ENCODE measurements around the gene STX1A. TPM values are rescaled to one million over a fixed set of nuclear protein-coding genes. Genes with fewer than 3 reads are reported as not detected.
A peak's percentile ranks its signal among the peaks of the same experiment; 100 is the strongest.
"Not testable (repeated sequence)": the region's sequence is repeated elsewhere in the genome, so short reads cannot be mapped to it uniquely, and the experiment has no call there.

Gene STX1A
- total RNA-seq, 8 experiments from 2014 or later = 7.1 to 50.5 (median 17.0) TPM

DNA sequence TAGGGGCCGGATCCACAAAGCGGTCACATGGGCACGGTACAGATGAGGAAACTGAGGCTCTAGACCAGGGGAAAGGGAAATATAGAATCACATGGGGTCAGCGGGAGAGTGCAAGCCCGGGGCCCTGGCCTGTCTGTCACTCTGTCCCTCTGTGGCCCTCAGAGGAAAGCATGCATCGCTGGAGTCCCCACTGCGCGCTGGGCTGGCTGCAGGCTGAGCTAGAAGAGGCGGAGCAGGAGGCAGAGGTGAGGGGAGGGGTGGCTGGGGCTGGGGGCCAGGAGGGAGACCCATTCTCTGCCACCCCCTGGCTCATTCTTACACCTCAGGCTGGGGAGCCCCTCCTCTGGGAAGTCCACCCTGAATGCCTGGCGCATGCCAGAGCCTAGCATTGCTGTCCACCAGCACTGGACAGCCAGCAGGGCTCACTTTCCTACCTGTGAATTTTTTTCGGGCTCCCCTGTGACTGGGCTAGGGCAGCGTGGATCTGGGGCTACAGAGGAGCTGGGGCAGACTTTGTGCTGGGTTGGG lies 49.5 kb downstream of the STX1A start:
- peaks cover 7 to 12% of the 10 kb centered on the region in 2 donors for H3K4me1 ChIP-seq (replicated peaks in 1 of 2)
- peak overlapping the region in 1 of 5 donors; percentile 98 for H3K4me3 ChIP-seq
- no peak for ATAC-seq (replicated peaks in 6 of 8)
- WGBS, 10 experiments = 40 to 92% (median 50%) methylated on average over 1 to 4 of the region's 12 CpGs; no CpG with 5 or more reads in 7 of the 10 experiments
- in situ Hi-C loops (cut with MboI; ENCODE audit: low pct_unique_long_range_greater_than_20kb in 2 of 9, low sequenced_read_pairs in 9 of 9, unreplicated experiment in 9 of 9) = loop anchor here in 1 of 9 experiments (10.0 kb wide), 1 partner anchor 65 kb away; no protein-coding TSS in a partner anchor
- H3K27ac ChIP-seq = no peak overlapping the region

- Histone ChIP-seq H3K4me1 (replicated peaks in 1 of 2) (peaks cover 7 to 12% of the 10 kb centered on the region in 2 donors), H3K27ac (no peak overlapping the region), H3K4me3 (peak overlapping the region; percentile 68 to 98 (median 97))
- WGBS, 10 experiments = 18 to 80% methylated on average over 1 to 3 of the region's 19 CpGs; no CpG with 5 or more reads in 8 of the 10 experiments
- in situ Hi-C loops (cut with MboI; ENCODE audit: low pct_unique_long_range_greater_than_20kb in 2 of 9, low sequenced_read_pairs in 9 of 9, unreplicated experiment in 9 of 9) = no loop called here
- ATAC-seq (replicated peaks in 6 of 8) = no peak
Observed at GRCh38 chr7:73669288-73669701, 50.2 kb downstream of the STX1A start.

GRCh38 chr7:73668886-73669230 lies 50.6 kb downstream of the STX1A start:
- no peak for ATAC-seq (replicated peaks in 6 of 8)
- peak overlapping the region; percentile 68 to 98 (median 97) for H3K4me3 ChIP-seq
- in situ Hi-C loops (cut with MboI; ENCODE audit: low pct_unique_long_range_greater_than_20kb in 2 of 9, low sequenced_read_pairs in 9 of 9, unreplicated experiment in 9 of 9) = no loop called here
- H3K4me1 ChIP-seq (replicated peaks in 1 of 2) = peaks cover 7 to 12% of the 10 kb centered on the region in 2 donors
- 0 to 60% (median 41%) methylated on average over 1 to 2 of the region's 5 CpGs; no CpG with 5 or more reads in 6 of the 10 experiments for WGBS, 10 experiments
- H3K27ac ChIP-seq = peak overlapping the region in 1 of 2 donors; percentile 74

GRCh38 chr7:73668103-73668885 lies 51.2 kb downstream of the STX1A start:
- H3K27ac ChIP-seq = peak overlapping the region; percentile 49 to 74
- peak in 5 of 8 experiments; percentile 26 to 44 (median 39) for ATAC-seq (replicated peaks in 6 of 8)

DNA sequence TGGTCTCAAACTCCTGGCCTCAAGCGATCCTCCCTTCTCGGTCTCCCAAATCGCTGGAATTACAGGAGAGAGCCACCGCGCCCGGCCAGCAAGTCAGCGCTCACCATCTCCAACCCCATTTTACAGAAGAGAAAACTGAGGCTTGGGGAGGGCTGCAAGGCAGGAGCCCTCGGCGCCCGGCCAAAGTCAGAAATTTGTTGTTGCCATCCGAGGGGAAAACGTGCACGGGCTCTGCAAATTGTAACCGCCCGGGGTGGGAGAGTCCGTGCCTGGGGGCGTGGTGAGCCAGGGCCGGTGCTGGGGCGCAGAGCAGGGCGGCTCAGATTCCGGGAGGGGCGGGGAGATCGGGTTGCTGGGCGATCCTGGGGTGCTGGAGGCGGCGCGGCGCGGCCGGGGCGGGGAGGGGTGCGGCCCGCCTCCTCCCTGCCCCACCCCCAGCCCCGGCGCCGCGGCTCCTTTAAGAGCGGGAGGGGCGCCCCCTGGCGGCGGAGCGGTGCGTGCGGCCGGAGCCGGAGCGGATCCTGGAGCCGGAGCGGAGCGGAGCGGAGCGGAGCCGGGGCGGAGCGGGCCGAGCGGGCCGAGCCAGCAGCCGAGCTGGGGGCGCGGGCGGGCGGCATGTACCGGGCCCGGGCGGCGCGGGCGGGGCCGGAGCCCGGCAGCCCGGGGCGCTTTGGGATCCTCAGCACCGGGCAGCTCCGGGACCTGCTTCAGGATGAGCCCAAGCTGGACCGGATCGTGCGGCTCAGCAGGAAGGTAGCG lies 51.9 kb downstream of the STX1A start, which contains the start of gene VPS37D:
TSS of gene VPS37D (plus strand) at position 488 of the 759 bp plus-strand sequence. CDS start at position 616, 128 bp downstream.
- in situ Hi-C loops (cut with MboI; ENCODE audit: low pct_unique_long_range_greater_than_20kb in 2 of 9, low sequenced_read_pairs in 9 of 9, unreplicated experiment in 9 of 9) = no loop called here
- Histone ChIP-seq H3K4me1 (replicated peaks in 1 of 2) (peaks cover 7 to 12% of the 10 kb centered on the region in 2 donors), H3K27ac (peak within 1 kb of the TSS; percentile 49 to 74), H3K4me3 (peak within 1 kb of the TSS; percentile 68 to 98 (median 97))
- 0 to 24% (median 0%) methylated on average over 1 to 8 of the region's 79 CpGs; no CpG with 5 or more reads in 7 of the 10 experiments for whole genome bisulfite sequencing, 10 experiments
- ATAC-seq (replicated peaks in 6 of 8) = peak; percentile 83 to 96 (median 88)

More at GRCh38 chr7:73668103-73668885, 51.2 kb downstream of the STX1A start:
- in situ Hi-C loops (cut with MboI; ENCODE audit: low pct_unique_long_range_greater_than_20kb in 2 of 9, low sequenced_read_pairs in 9 of 9, unreplicated experiment in 9 of 9) = no loop called here
- no CpG with 5 or more reads among the region's 52 CpGs for WGBS, 10 experiments
- Histone ChIP-seq H3K4me3 (peak overlapping the region; percentile 68 to 98 (median 97)), H3K4me1 (replicated peaks in 1 of 2) (peaks cover 7 to 12% of the 10 kb centered on the region in 2 donors)

DNA sequence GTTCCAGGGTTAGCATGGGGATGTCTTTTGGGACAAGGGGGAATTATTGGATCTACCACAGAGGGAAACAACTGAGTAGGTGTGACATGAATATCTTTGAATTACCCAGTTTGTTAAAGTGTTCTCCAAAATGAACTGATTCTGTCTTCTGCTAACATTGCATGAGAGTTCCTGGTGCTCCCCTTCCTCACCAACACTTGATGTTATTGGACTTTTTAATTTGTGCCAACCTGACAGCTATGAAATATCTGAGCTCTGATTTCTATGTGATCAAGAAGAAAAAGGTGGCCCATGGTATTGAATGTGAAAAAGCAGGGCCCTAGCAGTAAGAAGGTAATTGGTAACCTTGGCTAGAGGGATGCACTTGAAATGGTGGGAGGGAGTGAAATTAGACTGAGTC lies 56.4 kb downstream of the STX1A start:
- in situ Hi-C loops (cut with MboI; ENCODE audit: low pct_unique_long_range_greater_than_20kb in 2 of 9, low sequenced_read_pairs in 9 of 9, unreplicated experiment in 9 of 9) = no loop called here

DNA sequence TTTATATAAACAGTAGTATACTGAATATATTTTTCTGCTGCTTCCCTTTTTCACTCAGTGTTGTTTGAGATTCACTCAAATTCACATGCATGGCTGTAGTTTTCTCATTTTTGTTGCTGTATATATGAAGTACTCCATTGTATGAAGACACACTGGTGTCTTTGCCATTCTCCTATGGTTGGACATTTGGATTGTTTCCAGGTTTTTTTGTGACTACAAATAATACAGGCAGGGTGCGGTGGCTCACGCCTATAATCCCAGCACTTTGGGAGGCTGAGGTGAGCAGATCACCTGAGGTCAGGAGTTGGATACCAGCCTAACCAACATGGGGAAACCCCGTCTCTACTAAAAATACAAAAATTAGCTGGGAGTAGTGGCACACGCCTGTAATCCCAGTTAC lies 58.9 kb downstream of the STX1A start:
- H3K4me3 ChIP-seq; H3K4me1 ChIP-seq (replicated peaks in 1 of 2); ATAC-seq (replicated peaks in 6 of 8); in situ Hi-C loops (cut with MboI; ENCODE audit: low pct_unique_long_range_greater_than_20kb in 2 of 9, low sequenced_read_pairs in 9 of 9, unreplicated experiment in 9 of 9); H3K27ac ChIP-seq: not testable (repeated sequence)
- 57 to 89% (median 75%) methylated on average over 1 to 4 of the region's 4 CpGs; no CpG with 5 or more reads in 5 of the 10 experiments for WGBS, 10 experiments

More for the DNA sequence above, 56.4 kb downstream of the STX1A start:
- H3K4me3 ChIP-seq = no peak overlapping the region
- H3K27ac ChIP-seq = no peak overlapping the region
- H3K4me1 ChIP-seq (replicated peaks in 1 of 2) = no peaks in the 10 kb centered on the region
- no peak for ATAC-seq (replicated peaks in 6 of 8)

DNA sequence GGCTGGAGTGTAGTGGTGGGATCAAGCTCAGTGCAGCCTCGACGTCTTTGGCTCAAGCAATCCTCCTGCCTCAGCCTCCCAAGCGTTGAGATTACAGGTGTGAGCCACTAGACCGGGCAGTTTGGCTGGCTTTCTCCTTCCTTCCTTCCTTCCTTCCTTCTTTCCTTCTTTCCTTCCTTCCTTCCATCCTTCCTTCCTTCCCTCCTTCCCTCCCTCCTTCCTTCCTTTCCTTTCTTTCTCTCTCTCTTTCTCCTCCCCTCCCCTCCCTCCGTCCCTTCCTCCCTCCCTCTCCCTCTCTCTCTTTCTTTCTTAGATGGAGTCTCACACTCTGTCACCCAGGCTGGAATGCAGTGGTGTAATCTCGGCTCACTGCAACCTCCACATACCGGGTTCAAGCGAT lies 59.5 kb downstream of the STX1A start:
- Histone ChIP-seq H3K27ac (no peak overlapping the region), H3K4me3 (no peak overlapping the region), H3K4me1 (replicated peaks in 1 of 2) (no peaks in the 10 kb centered on the region)
- WGBS, 10 experiments = 27% methylated on average over 2 of the region's 8 CpGs; no CpG with 5 or more reads in 9 of the 10 experiments
- in situ Hi-C loops (cut with MboI; ENCODE audit: low pct_unique_long_range_greater_than_20kb in 2 of 9, low sequenced_read_pairs in 9 of 9, unreplicated experiment in 9 of 9) = no loop called here
- no peak for ATAC-seq (replicated peaks in 6 of 8)

DNA sequence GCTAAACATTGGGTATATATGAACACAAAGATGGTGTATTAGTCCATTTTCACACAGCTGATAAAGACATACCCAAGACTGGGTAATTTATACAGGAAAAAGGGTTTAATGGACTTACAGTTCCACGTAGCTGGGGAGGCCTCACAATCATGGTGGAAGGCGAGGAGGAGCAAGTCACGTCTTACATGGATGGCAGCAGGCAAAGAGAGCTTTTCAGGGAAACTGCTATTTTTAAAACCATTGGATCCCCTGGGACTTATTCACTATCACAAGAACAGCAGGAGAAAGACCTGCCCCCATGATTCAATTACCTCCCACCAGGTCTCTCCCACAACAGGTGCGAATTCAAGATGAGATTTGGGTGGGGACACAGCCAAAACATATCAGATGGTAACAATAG lies 64.2 kb downstream of the STX1A start:
- H3K4me3 ChIP-seq; ATAC-seq (replicated peaks in 6 of 8); H3K4me1 ChIP-seq (replicated peaks in 1 of 2); in situ Hi-C loops (cut with MboI; ENCODE audit: low pct_unique_long_range_greater_than_20kb in 2 of 9, low sequenced_read_pairs in 9 of 9, unreplicated experiment in 9 of 9); H3K27ac ChIP-seq: not testable (repeated sequence)
- WGBS, 10 experiments = 40 to 93% (median 71%) methylated on average over 1 to 2 of the region's 4 CpGs; no CpG with 5 or more reads in 6 of the 10 experiments

DNA sequence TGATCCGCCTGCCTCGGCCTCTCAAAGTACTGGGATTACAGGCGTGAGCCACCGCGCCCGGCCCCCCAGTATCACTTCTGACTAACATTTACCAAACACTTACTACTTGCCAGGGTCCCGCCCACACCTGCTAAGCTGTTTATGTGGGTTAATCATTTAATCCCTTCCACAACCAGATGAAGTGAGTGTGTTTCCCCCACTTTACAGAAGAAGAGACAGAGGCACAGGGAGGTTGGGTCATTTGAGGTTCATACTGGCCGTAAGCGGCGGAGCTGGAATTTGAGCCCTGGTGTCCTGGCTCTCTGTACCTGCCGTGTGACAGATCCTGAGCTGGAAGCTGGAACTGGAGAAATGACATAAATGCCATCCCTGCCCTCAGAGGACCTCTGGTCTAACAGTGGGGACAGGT lies 66.9 kb downstream of the STX1A start:
- in situ Hi-C loops (cut with MboI; ENCODE audit: low pct_unique_long_range_greater_than_20kb in 2 of 9, low sequenced_read_pairs in 9 of 9, unreplicated experiment in 9 of 9) = no loop called here
- Histone ChIP-seq H3K4me1 (replicated peaks in 1 of 2) (peaks cover 0 to 4% of the 10 kb centered on the region in 2 donors), H3K4me3 (no peak overlapping the region), H3K27ac (no peak overlapping the region)
- WGBS, 10 experiments = 81 to 100% (median 97%) methylated on average over 1 to 4 of the region's 11 CpGs; no CpG with 5 or more reads in 5 of the 10 experiments
- no peak for ATAC-seq (replicated peaks in 6 of 8)

DNA sequence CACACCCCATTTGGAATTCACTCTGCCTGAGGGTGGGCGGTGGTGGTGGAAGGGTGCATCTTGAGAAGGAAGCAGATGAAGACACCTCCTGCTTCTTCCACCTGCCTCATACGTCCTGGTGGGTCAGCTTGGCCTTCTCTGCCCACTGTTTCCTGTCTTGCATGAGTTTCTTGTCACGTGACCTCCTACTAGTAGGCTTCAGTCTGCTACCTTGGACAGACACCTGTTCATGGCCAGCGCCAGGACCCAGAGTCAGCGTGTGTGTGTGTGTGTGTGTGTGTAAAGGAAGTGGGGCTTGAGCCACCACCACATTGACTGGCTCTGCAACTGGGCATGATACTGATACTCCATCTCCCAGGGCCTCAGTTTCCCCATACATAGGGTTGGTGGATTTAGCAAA lies 68.9 kb downstream of the STX1A start:
- Histone ChIP-seq H3K4me3 (no peak overlapping the region), H3K4me1 (replicated peaks in 1 of 2) (peaks cover 0 to 5% of the 10 kb centered on the region in 2 donors), H3K27ac (no peak overlapping the region)
- ATAC-seq (replicated peaks in 6 of 8) = no peak
- 39 to 90% (median 57%) methylated on average over 2 to 5 of the region's 5 CpGs; no CpG with 5 or more reads in 4 of the 10 experiments for WGBS, 10 experiments
- in situ Hi-C loops (cut with MboI; ENCODE audit: low pct_unique_long_range_greater_than_20kb in 2 of 9, low sequenced_read_pairs in 9 of 9, unreplicated experiment in 9 of 9) = no loop called here

DNA sequence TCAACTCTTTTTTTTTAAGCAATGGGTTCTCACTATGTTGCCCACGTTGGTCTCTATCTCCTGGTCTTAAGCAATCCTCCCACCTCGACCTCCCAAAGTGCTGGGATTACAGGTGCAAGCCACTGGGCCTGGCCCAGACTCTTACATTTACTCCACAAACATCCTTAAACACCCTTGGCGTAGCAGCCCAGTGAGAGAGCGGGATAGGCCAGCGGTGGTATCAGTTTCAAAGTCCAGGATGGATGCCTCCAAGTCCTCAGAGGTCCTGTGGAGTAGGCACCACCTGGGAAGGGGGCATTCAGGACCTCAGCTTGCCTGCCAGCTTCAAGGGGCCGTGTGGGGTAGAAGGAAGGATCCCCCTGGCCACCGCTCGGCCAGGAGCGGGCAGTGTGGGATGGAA lies 69.9 kb downstream of the STX1A start:
- Histone ChIP-seq H3K4me3 (no peak overlapping the region), H3K27ac (no peak overlapping the region), H3K4me1 (replicated peaks in 1 of 2) (peaks cover 0 to 5% of the 10 kb centered on the region in 2 donors)
- in situ Hi-C loops (cut with MboI; ENCODE audit: low pct_unique_long_range_greater_than_20kb in 2 of 9, low sequenced_read_pairs in 9 of 9, unreplicated experiment in 9 of 9) = loop anchor here in 1 of 9 experiments (25.0 kb wide), 1 partner anchor 112 kb away; no protein-coding TSS in a partner anchor
- 0 to 89% (median 14%) methylated on average over 1 to 4 of the region's 9 CpGs; no CpG with 5 or more reads in 5 of the 10 experiments for WGBS, 10 experiments
- no peak for ATAC-seq (replicated peaks in 6 of 8)
